Fibroblast of the aortic adventitia (primary cell): ENCODE results near the gene OR4D5. TPM values are rescaled to one million over a fixed set of nuclear protein-coding genes. Genes with fewer than 3 reads are reported as not detected.
A peak's percentile ranks its signal among the peaks of the same experiment; 100 is the strongest.

ENCODE experiments used
- DNase-seq: peaks from one replicate; pipeline ENCODE4 v3.0.0-alpha.2; 2010; ENCODE audit warnings: low read depth
- H3K4me3 ChIP-seq: 2 replicates; pipeline ENCODE4 v1.5.1; 2011; ENCODE audit warnings: low read depth, mild to moderate bottlenecking, control low read depth, low read length, moderate library complexity
- total RNA-seq: library from RNA; depleted of rRNA; stranded (reverse); fragments of >200 nt; gene quantifications from 2 replicates; pipeline ENCODE4 v1.2.3, GENCODE V29; 2012; ENCODE audit warnings: low replicate concordance
- TF ChIP-seq, protein P1 (sequence below): IDR thresholded peaks from 2 replicates; pipeline ENCODE4 v1.5.1; 2011; ENCODE audit warnings: mild to moderate bottlenecking, low read length, control low read depth, inconsistent platforms; ENCODE audit not compliant: insufficient read depth

The OR4D5 gene
- total RNA-seq, 1 donor: not detected

DNA sequence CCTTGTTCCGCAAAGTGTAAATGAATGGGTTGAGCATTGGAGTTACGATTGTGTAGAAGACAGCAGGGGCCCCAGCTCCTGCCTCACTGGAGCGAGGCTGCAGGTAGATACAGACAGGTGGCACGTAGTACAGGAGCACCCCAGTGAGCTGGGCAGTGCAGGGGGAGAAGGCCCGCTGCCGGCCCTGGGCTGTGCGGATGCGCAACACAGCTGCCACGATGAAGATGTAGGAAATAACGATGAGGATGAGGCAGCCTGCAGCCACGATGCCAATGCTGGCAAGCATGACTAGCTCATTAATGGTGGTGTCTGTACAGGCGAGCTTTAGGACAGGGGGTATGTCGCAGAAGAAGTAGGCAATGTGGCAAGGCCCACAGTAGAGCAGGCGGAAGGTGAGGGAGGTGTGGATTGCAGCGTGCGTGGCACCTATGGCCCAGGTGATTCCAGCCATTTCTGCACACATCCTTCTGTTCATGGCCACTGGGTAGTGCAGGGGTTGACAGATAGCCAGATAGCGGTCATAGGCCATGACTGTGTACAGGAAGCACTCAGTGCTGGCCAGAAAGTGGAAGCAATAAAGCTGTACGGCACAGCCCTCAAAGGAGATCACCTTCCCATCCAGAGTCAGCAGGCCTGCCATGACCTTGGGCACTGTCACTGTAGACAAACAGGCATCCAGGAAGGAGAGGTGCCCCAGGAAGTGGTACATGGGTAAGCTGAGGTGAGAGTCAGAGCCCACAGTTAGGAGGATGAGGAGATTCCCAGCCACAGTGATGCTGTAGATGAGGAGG, 37.5 kb downstream of the OR4D5 start:
- TF ChIP-seq, protein P1, sequence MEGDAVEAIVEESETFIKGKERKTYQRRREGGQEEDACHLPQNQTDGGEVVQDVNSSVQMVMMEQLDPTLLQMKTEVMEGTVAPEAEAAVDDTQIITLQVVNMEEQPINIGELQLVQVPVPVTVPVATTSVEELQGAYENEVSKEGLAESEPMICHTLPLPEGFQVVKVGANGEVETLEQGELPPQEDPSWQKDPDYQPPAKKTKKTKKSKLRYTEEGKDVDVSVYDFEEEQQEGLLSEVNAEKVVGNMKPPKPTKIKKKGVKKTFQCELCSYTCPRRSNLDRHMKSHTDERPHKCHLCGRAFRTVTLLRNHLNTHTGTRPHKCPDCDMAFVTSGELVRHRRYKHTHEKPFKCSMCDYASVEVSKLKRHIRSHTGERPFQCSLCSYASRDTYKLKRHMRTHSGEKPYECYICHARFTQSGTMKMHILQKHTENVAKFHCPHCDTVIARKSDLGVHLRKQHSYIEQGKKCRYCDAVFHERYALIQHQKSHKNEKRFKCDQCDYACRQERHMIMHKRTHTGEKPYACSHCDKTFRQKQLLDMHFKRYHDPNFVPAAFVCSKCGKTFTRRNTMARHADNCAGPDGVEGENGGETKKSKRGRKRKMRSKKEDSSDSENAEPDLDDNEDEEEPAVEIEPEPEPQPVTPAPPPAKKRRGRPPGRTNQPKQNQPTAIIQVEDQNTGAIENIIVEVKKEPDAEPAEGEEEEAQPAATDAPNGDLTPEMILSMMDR: no peak
- no peak overlapping the region for H3K4me3 ChIP-seq
- no peak for DNase-seq

- no peak within 1 kb of the TSS for H3K4me3 ChIP-seq
- TF ChIP-seq, protein P1: no peak
- peak; percentile 12 for DNase-seq
These were observed 38.4 kb downstream of the OR4D5 start, which contains the start of gene OR10S1 for GRCh38 chr11:123977731-123978347. OR10S1 (minus strand) TSS chr11:123977781; CDS start chr11:123977664, 117 bp downstream.

DNA sequence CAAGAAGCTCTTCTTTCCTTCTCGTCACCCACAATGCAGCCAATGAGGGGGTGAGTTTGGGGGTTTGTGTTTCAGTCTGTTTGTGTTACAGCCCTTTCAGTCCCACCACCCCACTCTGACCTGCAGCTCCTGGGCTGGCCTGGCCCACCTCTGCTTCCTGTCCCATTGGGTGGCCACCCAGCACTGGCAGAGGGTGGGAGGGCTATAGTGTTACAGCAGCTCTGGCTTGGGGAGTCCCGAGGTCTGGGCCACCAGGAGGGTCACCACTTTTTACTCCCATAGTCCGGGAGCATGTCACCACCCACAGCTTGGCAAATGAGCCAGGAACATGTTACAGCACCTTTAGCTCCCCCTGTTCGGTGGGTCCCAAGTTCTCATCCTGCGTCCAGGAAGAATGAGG, 39.9 kb downstream of the OR4D5 start:
- no peak overlapping the region for H3K4me3 ChIP-seq
- TF ChIP-seq, protein P1: no peak
- DNase-seq: no peak

Other genes with a start within 250 kb of the OR4D5 start
- 2.5 and 6.6 TPM in 2 replicates for gene ZNF202, start 198.0 kb upstream of the OR4D5 start, total RNA-seq
- gene OR6X1, start 185.1 kb upstream of the OR4D5 start, total RNA-seq: not detected in 2 replicates
- not detected in 2 replicates for gene OR6M1, start 133.3 kb upstream of the OR4D5 start, total RNA-seq
- gene TMEM225, start 53.9 kb upstream of the OR4D5 start, total RNA-seq: not detected in 2 replicates
- 0.09 and 0.25 TPM in 2 replicates for gene OR8D4, start 37.5 kb upstream of the OR4D5 start, total RNA-seq
- gene OR6T1, start 4.2 kb downstream of the OR4D5 start, total RNA-seq: not detected in 2 replicates
- gene OR10S1, start 38.2 kb downstream of the OR4D5 start, total RNA-seq: not detected in 2 replicates
- not detected in 2 replicates for gene OR10G6, start 55.5 kb downstream of the OR4D5 start, total RNA-seq
- gene OR10G4, start 73.4 kb downstream of the OR4D5 start, total RNA-seq: not detected in 2 replicates
- not detected in 2 replicates for gene OR10G9, start 83.4 kb downstream of the OR4D5 start, total RNA-seq
- not detected in 2 replicates for gene OR10G8, start 87.2 kb downstream of the OR4D5 start, total RNA-seq
- gene OR10G7, start 101.7 kb downstream of the OR4D5 start, total RNA-seq: not detected in 2 replicates
- 20.5 and 28.4 TPM in 2 replicates for gene VWA5A, start 175.8 kb downstream of the OR4D5 start, total RNA-seq
- not detected in 2 replicates for gene OR10D3, start 243.7 kb downstream of the OR4D5 start, total RNA-seq